Ascending aorta (tissue), 2 donors: Measurements from ENCODE around the gene LMO4. TPM values are rescaled to one million over a fixed set of nuclear protein-coding genes. Genes with fewer than 3 reads are reported as not detected.

Source experiments
- DNase-seq, 2 donors: peaks; one replicate each; pipeline ENCODE4 v3.0.0-alpha.2; 2019; ENCODE audit warnings: low spot score in 2 of 2
- H3K27ac ChIP-seq, 2 donors: fragments of 200-600 bp; sonication (generic); one replicate each; pipeline ENCODE4 v1.5.1; 2016 to 2017; ENCODE audit warnings: mild to moderate bottlenecking in 1 of 2
- H3K27me3 ChIP-seq: fragments of 200-600 bp; sonication (generic); one replicate; pipeline ENCODE4 v1.5.1; 2017
- H3K36me3 ChIP-seq, 2 donors: fragments of 200-600 bp; sonication (generic); one replicate each; pipeline ENCODE4 v1.5.1; 2016
- H3K4me1 ChIP-seq, 2 donors: fragments of 200-600 bp; sonication (generic); one replicate each; pipeline ENCODE4 v1.5.1; 2016 to 2017; ENCODE audit warnings: mild to moderate bottlenecking in 1 of 2
- H3K4me3 ChIP-seq, 2 donors: fragments of 200-600 bp; sonication (generic); one replicate each; pipeline ENCODE4 v1.5.1; 2016 to 2017; ENCODE audit warnings: mild to moderate bottlenecking in 1 of 2
- H3K9me3 ChIP-seq, 2 donors: fragments of 200-600 bp; sonication (generic); one replicate each; pipeline ENCODE4 v1.5.1; 2016
- CTCF ChIP-seq, 3 experiments: fragments of 200-600 bp in 2 of 3; fragments of 450-650 bp in 1 of 3; sonication (generic) in 2 of 3; IDR thresholded peaks; one replicate each; pipeline ENCODE4 v1.5.1; 2016 to 2019; ENCODE audit warnings: antibody characterized with exemption in 3 of 3, mild to moderate bottlenecking in 1 of 3, moderate library complexity in 1 of 3
- intact Hi-C: fragments of 100-400 bp; cut with DNase I; formaldehyde crosslinking; loops from one replicate; pipeline ENCODE4 v1.15.1; 2023
- total RNA-seq: library from RNA; depleted of rRNA; stranded (reverse); fragments of >200 nt; gene quantifications from one replicate; pipeline ENCODE4 v1.1.0, GENCODE V29; 2016

The LMO4 gene
- total RNA-seq, 1 donor from 2014 or later, result 9.9 TPM

- no peak for DNase-seq
Observed at GRCh38 chr1:87379306-87379705, 50.6 kb downstream of the LMO4 start.

GRCh38 chr1:87386217-87386790 lies 57.6 kb downstream of the LMO4 start:
- H3K9me3 ChIP-seq, result no peaks in the 10 kb centered on the region
- no peak for DNase-seq
- H3K4me1 ChIP-seq, result no peaks in the 10 kb centered on the region
- H3K27me3 ChIP-seq, result no peaks in the 10 kb centered on the region
- no peak overlapping the region for H3K27ac ChIP-seq
- no peak for TF ChIP-seq CTCF (IDR thresholded peaks at IDR 0.05)
- no peak overlapping the region for H3K4me3 ChIP-seq
- no peaks in the 10 kb centered on the region for H3K36me3 ChIP-seq
- intact Hi-C loops, result no loop called here

More at GRCh38 chr1:87379306-87379705, 50.6 kb downstream of the LMO4 start:
- Histone ChIP-seq H3K27ac (no peak overlapping the region), H3K36me3 (no peaks in the 10 kb centered on the region), H3K4me3 (no peak overlapping the region), H3K27me3 (no peaks in the 10 kb centered on the region), H3K9me3 (peaks cover 9 to 19% of the 10 kb centered on the region in 2 donors), H3K4me1 (no peaks in the 10 kb centered on the region)
- TF ChIP-seq CTCF (IDR thresholded peaks at IDR 0.05), result no peak
- intact Hi-C loops, result no loop called here

GRCh38 chr1:87388411-87388810 lies 59.7 kb downstream of the LMO4 start:
- intact Hi-C loops, result no loop called here
- H3K4me1 ChIP-seq, result no peaks in the 10 kb centered on the region
- DNase-seq, result no peak
- H3K9me3 ChIP-seq, result no peaks in the 10 kb centered on the region
- no peak overlapping the region for H3K27ac ChIP-seq
- no peaks in the 10 kb centered on the region for H3K36me3 ChIP-seq
- no peak for TF ChIP-seq CTCF (IDR thresholded peaks at IDR 0.05)
- no peaks in the 10 kb centered on the region for H3K27me3 ChIP-seq
- H3K4me3 ChIP-seq, result no peak overlapping the region

GRCh38 chr1:87389011-87389410 lies 60.3 kb downstream of the LMO4 start:
- no peaks in the 10 kb centered on the region for H3K36me3 ChIP-seq
- no peaks in the 10 kb centered on the region for H3K9me3 ChIP-seq
- no peak overlapping the region for H3K27ac ChIP-seq
- no peak overlapping the region for H3K4me3 ChIP-seq
- TF ChIP-seq CTCF (IDR thresholded peaks at IDR 0.05), result no peak
- no peaks in the 10 kb centered on the region for H3K27me3 ChIP-seq
- intact Hi-C loops, result no loop called here
- DNase-seq, result no peak
- no peaks in the 10 kb centered on the region for H3K4me1 ChIP-seq

- Histone ChIP-seq H3K9me3 (no peaks in the 10 kb centered on the region), H3K27me3 (no peaks in the 10 kb centered on the region), H3K4me3 (no peak overlapping the region), H3K4me1 (no peaks in the 10 kb centered on the region), H3K36me3 (no peaks in the 10 kb centered on the region), H3K27ac (no peak overlapping the region)
- DNase-seq, result no peak
- TF ChIP-seq CTCF (IDR thresholded peaks at IDR 0.05), result no peak
- intact Hi-C loops, result no loop called here
Observed at GRCh38 chr1:87389546-87389945, 60.9 kb downstream of the LMO4 start.
